GM12801 (cell line): ENCODE measurements around the gene PRPF19.

ENCODE experiments used
- CTCF ChIP-seq: IDR thresholded peaks from one replicate; pipeline ENCODE4 v1.5.1; 2011; ENCODE audit warnings: control low read depth; ENCODE audit not compliant: insufficient read length; ENCODE audit errors: extremely low read depth

The PRPF19 gene

GRCh38 chr11:60921777-60922335, 15.5 kb upstream of the PRPF19 start:
- no peak for TF ChIP-seq CTCF

GRCh38 chr11:60921259-60921658, 14.9 kb upstream of the PRPF19 start:
- TF ChIP-seq CTCF, result no peak

GRCh38 chr11:60919956-60920355, 13.6 kb upstream of the PRPF19 start:
- no peak for TF ChIP-seq CTCF

GRCh38 chr11:60919320-60919719, 12.9 kb upstream of the PRPF19 start:
- TF ChIP-seq CTCF, result no peak

DNA sequence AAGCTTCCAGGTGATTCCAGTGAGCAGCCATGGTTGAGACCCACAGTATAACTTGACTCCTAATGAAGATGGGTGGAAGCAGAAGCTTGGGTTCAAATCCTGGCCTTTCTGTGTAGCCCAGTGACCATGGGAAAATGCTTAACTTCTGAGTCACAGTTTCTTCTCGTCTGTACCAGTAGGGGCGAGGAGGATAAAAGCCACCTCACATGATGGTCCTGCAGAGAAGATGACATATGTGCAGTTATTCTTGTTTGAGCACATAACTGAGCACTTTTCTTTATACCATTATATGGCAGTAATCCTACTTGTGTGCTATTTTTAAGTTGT, 12.5 kb upstream of the PRPF19 start:
- no peak for TF ChIP-seq CTCF

DNA sequence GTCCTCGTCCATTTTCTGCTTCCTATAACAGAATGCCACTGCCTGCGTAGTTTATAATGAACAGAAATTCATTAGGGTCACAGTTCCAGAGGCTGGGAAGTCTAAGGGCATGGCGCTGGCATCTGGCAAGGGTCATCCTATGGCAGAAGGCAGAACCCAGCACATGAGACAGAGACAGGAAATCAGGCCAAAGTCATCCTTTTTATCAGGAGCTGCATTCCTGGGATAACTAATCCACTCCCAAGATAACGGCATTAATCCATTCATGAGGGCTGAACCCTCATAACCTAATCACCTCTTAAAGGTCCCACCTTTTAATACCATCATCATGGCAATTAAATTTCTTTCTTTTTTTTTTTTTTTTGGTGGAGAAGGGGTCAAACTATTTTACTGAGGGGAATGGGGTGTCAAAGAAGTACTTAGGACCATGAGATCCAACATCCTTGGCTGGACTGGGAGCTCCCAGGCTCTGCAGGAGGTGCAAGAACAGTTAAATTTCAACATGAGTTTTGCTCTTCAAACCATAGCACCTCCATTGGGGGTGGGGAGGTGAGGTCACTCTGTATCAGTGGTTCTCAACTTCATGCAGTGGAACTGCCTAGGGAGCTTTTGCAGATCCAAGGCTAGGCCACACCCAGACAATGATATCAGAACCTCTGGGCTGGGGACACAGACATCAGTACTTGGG, 12.0 kb upstream of the PRPF19 start:
- no peak for TF ChIP-seq CTCF

- no peak for TF ChIP-seq CTCF
Observed at GRCh38 chr11:60917267-60917666, 10.9 kb upstream of the PRPF19 start.
